Measurements from ENCODE around the gene PRC1. TPM values are rescaled to one million over a fixed set of nuclear protein-coding genes. Genes with fewer than 3 reads are reported as not detected.

The PRC1 gene
- total RNA-seq, 1 experiment from 2014 or later = 75.7 TPM

- no peak overlapping the region for H3K4me2 ChIP-seq (ENCODE audit: insufficient read depth, insufficient read length, low read length)
- H2BK5ac ChIP-seq (ENCODE audit: insufficient read length, low read length) = no peak overlapping the region
- Mint-ChIP-seq H3K36me3 (ENCODE audit: insufficient read depth in 1 of 3, low read depth in 3 of 3) (peaks cover 2 to 7% (median 5%) of the 10 kb centered on the region in 3 experiments; a peak in 5 of 7 replicates), H3K4me3 (peak overlapping the region in 1 of 2 experiments; percentile 21; a peak in 3 of 5 replicates), H3K4me1 (peaks cover 29 to 39% of the 10 kb centered on the region in 2 experiments), H3K9me3 (peaks cover 0 to 2% of the 10 kb centered on the region in 2 experiments; a peak in 2 of 5 replicates), H3K27ac (peak overlapping the region; percentile 14 to 52 (median 38); a peak in 6 of 7 replicates), H3K27me3 (ENCODE audit: low read depth) (peaks cover 3% of the 10 kb centered on the region; the same call in 1 of the 2 replicates)
- H3K27ac ChIP-seq (ENCODE audit: insufficient read length, low read depth, low read length) = no peak overlapping the region
- no CpG with 5 or more reads among the region's 6 CpGs for WGBS (ENCODE audit: extremely low coverage, insufficient read length, low lambda C conversion rate)
- no peak overlapping the region for H3K9ac ChIP-seq (ENCODE audit: extremely low read depth, insufficient read length, low read length)
- no peak for DNase-seq
- H3K4ac ChIP-seq (ENCODE audit: low read depth, low read length) = no peak overlapping the region
- H2BK20ac ChIP-seq (ENCODE audit: low read depth, low read length, poor library complexity, severe bottlenecking) = no peak overlapping the region
- H3K4me1 ChIP-seq (ENCODE audit: insufficient read depth, low read length) = no peaks in the 10 kb centered on the region
- H4K20me1 ChIP-seq (ENCODE audit: control insufficient read depth, insufficient read depth, insufficient read length) = no peaks in the 10 kb centered on the region
- no peak overlapping the region for H2BK120ac ChIP-seq (ENCODE audit: low read depth, low read length, poor library complexity, severe bottlenecking)
- no peak overlapping the region for H2BK15ac ChIP-seq (ENCODE audit: low read depth, low read length)
- peaks cover 11% of the 10 kb centered on the region for H3K79me1 ChIP-seq (ENCODE audit: insufficient read depth, low read depth, low read length, poor library complexity, severe bottlenecking)
- no peak overlapping the region for H4K8ac ChIP-seq (replicated peaks; ENCODE audit: insufficient read length, low read depth, low read length)
- no peak overlapping the region for H3T11ph ChIP-seq (ENCODE audit: low read length)
- H3K23me2 ChIP-seq (ENCODE audit: insufficient read length, low read depth, low read length, poor library complexity, severe bottlenecking) = peaks cover 3% of the 10 kb centered on the region
- no peak overlapping the region for H2AFZ ChIP-seq (ENCODE audit: low read length)
- H3K9me3 ChIP-seq (ENCODE audit: control insufficient read depth, low read depth, low read length) = no peaks in the 10 kb centered on the region
- H3K56ac ChIP-seq (ENCODE audit: insufficient read length, low read depth, low read length) = no peak overlapping the region
- H3K79me2 ChIP-seq (ENCODE audit: insufficient read depth, low read length) = peaks cover 50% of the 10 kb centered on the region
- no peak overlapping the region for H3K23ac ChIP-seq (ENCODE audit: insufficient read length, low read depth, low read length)
- H2AK5ac ChIP-seq (ENCODE audit: insufficient read length, low read length) = no peak overlapping the region
- no peak overlapping the region for H3K14ac ChIP-seq (ENCODE audit: insufficient read depth, low read length)
- no peak overlapping the region for H2BK12ac ChIP-seq (ENCODE audit: insufficient read length, low read depth, low read length)
- H4K91ac ChIP-seq (ENCODE audit: insufficient read length, low read depth, low read length) = no peak overlapping the region
- no peak overlapping the region for H4K5ac ChIP-seq (ENCODE audit: insufficient read length, low read depth, low read length)
- no peaks in the 10 kb centered on the region for H3K27me3 ChIP-seq (ENCODE audit: insufficient read depth, low read length)
- no peak for TF ChIP-seq CTCF (conservative IDR thresholded peaks at IDR 0.05)
- no peak overlapping the region for H3K18ac ChIP-seq (ENCODE audit: insufficient read length, low read depth, low read length)
Measured at GRCh38 chr15:90991587-90992285, 2.6 kb downstream of the PRC1 start.

Data from H9 (cell line).